Measurements from ENCODE around the gene NDST1.

DNA sequence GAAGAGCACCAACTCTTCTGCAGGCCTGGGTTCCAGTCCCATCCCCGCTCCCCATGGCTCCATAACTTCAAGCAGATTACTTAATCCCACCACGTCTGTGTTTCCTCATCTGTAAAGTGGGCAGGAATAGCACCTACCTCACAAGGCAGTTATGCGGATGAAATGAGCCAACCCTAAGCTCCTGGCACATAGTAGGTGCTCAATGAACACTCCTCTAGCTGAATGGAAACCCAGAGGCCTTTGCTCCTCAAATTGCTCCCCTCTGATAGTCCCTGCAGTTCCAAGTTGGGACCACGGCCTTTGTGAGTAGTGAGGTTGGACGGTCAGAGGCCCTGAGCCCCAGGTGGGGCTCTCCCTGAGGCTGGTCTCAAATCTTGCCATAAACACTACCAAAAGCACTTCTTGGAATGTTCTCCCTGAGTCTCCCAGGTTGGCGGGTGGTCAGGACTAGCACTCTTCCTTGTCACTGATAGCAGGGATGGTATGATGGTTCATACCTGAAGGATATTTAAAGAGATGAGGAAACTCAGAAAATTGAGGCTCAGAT is 97.0 kb downstream of the NDST1 start:
- no peak for TF ChIP-seq POLR2A (IDR thresholded peaks at IDR 0.05)
- TF ChIP-seq, protein P1, sequence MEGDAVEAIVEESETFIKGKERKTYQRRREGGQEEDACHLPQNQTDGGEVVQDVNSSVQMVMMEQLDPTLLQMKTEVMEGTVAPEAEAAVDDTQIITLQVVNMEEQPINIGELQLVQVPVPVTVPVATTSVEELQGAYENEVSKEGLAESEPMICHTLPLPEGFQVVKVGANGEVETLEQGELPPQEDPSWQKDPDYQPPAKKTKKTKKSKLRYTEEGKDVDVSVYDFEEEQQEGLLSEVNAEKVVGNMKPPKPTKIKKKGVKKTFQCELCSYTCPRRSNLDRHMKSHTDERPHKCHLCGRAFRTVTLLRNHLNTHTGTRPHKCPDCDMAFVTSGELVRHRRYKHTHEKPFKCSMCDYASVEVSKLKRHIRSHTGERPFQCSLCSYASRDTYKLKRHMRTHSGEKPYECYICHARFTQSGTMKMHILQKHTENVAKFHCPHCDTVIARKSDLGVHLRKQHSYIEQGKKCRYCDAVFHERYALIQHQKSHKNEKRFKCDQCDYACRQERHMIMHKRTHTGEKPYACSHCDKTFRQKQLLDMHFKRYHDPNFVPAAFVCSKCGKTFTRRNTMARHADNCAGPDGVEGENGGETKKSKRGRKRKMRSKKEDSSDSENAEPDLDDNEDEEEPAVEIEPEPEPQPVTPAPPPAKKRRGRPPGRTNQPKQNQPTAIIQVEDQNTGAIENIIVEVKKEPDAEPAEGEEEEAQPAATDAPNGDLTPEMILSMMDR (IDR thresholded peaks at IDR 0.05), result no peak
- no peak for TF ChIP-seq EP300 (IDR thresholded peaks at IDR 0.05)
- TF ChIP-seq POLR2AphosphoS5 (IDR thresholded peaks at IDR 0.05), result no peak
